Measurements from ENCODE around the gene UBR3. TPM values are rescaled to one million over a fixed set of nuclear protein-coding genes. Genes with fewer than 3 reads are reported as not detected.

Gene UBR3
- total RNA-seq, 4 donors from 2014 or later: 101 to 192 (median 114) TPM

GRCh38 chr2:170052151-170052550 lies 224.9 kb downstream of the UBR3 start:
- Histone ChIP-seq H3K4me1 (no peaks in the 10 kb centered on the region), H3K36me3 (no peaks in the 10 kb centered on the region), H3K27ac (no peak overlapping the region), H3K4me3 (replicated peaks in 1 of 3) (no peak overlapping the region), H3K9me3 (no peaks in the 10 kb centered on the region), H3K27me3 (no peaks in the 10 kb centered on the region)
- intact Hi-C loops (cut with DNase I): no loop called here
- no peak for DNase-seq
- 94 to 97% methylated on average over 2 of the region's 2 CpGs for WGBS, 2 donors
- TF ChIP-seq POLR2A (IDR thresholded peaks at IDR 0.05) (no peak), CTCF (IDR thresholded peaks at IDR 0.05) (no peak)

- Histone ChIP-seq H3K27ac (no peak overlapping the region), H3K27me3 (no peaks in the 10 kb centered on the region), H3K4me1 (no peaks in the 10 kb centered on the region), H3K36me3 (no peaks in the 10 kb centered on the region), H3K4me3 (replicated peaks in 1 of 3) (no peak overlapping the region), H3K9me3 (no peaks in the 10 kb centered on the region)
- 94 to 96% methylated on average over 5 of the region's 5 CpGs for WGBS, 2 donors
- intact Hi-C loops (cut with DNase I): no loop called here
- TF ChIP-seq POLR2A (IDR thresholded peaks at IDR 0.05) (no peak), CTCF (IDR thresholded peaks at IDR 0.05) (no peak)
- DNase-seq: no peak
These were observed 227.7 kb downstream of the UBR3 start for GRCh38 chr2:170054997-170055396.

GRCh38 chr2:170056900-170057299 lies 229.6 kb downstream of the UBR3 start:
- 83 to 92% methylated on average over 1 of the region's 1 CpG for WGBS, 2 donors

GRCh38 chr2:170063456-170064235 lies 236.4 kb downstream of the UBR3 start:
- TF ChIP-seq CTCF (IDR thresholded peaks at IDR 0.05): no peak
- no peak for TF ChIP-seq POLR2A (IDR thresholded peaks at IDR 0.05)
- 93 to 97% methylated on average over 2 of the region's 2 CpGs for WGBS, 2 donors
- peaks cover 8 to 16% of the 10 kb centered on the region in 2 donors for H3K36me3 ChIP-seq

More at GRCh38 chr2:170056900-170057299, 229.6 kb downstream of the UBR3 start:
- Histone ChIP-seq H3K9me3 (no peaks in the 10 kb centered on the region), H3K36me3 (peaks cover 4 to 7% of the 10 kb centered on the region in 2 donors), H3K27ac (no peak overlapping the region), H3K4me3 (replicated peaks in 1 of 3) (no peak overlapping the region), H3K4me1 (no peaks in the 10 kb centered on the region), H3K27me3 (no peaks in the 10 kb centered on the region)
- TF ChIP-seq CTCF (IDR thresholded peaks at IDR 0.05): no peak
- TF ChIP-seq POLR2A (IDR thresholded peaks at IDR 0.05): no peak
- intact Hi-C loops (cut with DNase I): no loop called here
- DNase-seq: no peak

GRCh38 chr2:170070778-170071177 lies 243.5 kb downstream of the UBR3 start:
- 97 to 99% methylated on average over 2 of the region's 2 CpGs for WGBS, 2 donors
- no peak overlapping the region for H3K4me3 ChIP-seq (replicated peaks in 1 of 3)
- intact Hi-C loops (cut with DNase I): no loop called here
- no peaks in the 10 kb centered on the region for H3K9me3 ChIP-seq
- H3K27ac ChIP-seq: no peak overlapping the region
- H3K36me3 ChIP-seq: peaks cover 3 to 7% of the 10 kb centered on the region in 2 donors
- no peak for DNase-seq
- no peaks in the 10 kb centered on the region for H3K27me3 ChIP-seq
- peaks cover 0 to 15% of the 10 kb centered on the region in 2 donors for H3K4me1 ChIP-seq
- no peak for TF ChIP-seq CTCF (IDR thresholded peaks at IDR 0.05)
- no peak for TF ChIP-seq POLR2A (IDR thresholded peaks at IDR 0.05)

More at GRCh38 chr2:170063456-170064235, 236.4 kb downstream of the UBR3 start:
- Histone ChIP-seq H3K4me1 (no peaks in the 10 kb centered on the region), H3K27ac (no peak overlapping the region), H3K4me3 (replicated peaks in 1 of 3) (no peak overlapping the region), H3K9me3 (no peaks in the 10 kb centered on the region), H3K27me3 (no peaks in the 10 kb centered on the region)
- DNase-seq: no peak
- intact Hi-C loops (cut with DNase I): no loop called here
